ENCODE measurements around the gene PBXIP1.

DNA sequence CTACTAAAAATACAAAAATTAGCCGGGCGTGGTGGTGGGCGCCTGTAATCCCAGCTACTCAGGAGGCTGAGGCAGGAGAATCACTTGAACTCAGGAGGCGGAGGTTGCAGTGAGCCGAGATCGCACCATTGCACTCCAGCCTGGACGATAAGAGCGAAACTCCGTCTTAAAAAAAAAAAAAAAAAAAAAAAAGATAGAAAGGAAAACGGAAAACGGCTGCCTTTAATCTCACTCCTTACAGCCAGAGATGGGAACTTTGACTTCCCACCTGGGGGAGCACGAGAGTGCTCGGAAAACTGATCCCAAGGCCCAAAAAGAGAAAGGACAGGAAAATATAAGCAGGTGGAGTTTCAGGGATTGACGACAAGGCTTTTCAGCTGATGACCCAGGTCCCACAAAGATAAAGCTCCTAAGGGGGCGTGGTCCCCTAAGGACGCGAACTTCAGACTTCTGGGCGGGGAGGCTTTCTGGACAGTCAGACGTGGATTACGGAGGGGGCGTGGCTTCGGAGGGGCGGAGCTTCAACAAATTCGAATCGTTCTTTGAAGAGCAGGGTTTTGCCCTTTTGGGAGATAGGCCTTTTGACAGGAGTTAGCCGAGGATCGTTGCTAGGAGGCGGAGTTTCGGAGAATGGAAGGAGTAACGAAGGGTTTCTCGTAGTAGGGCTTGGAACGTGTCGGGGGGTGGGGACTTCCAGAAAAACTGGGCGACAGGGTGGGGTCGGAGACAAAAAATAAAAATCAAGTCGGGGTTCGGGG, 17.6 kb upstream of the PBXIP1 start:
- TF ChIP-seq ZNF274 (CRISPR knock-in tag; IDR thresholded peaks at IDR 0.05) (no peak), NFRKB (IDR thresholded peaks at IDR 0.05) (no peak), POLR2G (IDR thresholded peaks at IDR 0.05; ENCODE audit: low read depth, low read length) (peak; percentile 85)
- TF ChIP-seq, protein P1, sequence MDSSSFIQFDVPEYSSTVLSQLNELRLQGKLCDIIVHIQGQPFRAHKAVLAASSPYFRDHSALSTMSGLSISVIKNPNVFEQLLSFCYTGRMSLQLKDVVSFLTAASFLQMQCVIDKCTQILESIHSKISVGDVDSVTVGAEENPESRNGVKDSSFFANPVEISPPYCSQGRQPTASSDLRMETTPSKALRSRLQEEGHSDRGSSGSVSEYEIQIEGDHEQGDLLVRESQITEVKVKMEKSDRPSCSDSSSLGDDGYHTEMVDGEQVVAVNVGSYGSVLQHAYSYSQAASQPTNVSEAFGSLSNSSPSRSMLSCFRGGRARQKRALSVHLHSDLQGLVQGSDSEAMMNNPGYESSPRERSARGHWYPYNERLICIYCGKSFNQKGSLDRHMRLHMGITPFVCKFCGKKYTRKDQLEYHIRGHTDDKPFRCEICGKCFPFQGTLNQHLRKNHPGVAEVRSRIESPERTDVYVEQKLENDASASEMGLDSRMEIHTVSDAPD (CRISPR knock-in tag; IDR thresholded peaks at IDR 0.05), result no peak
